ENCODE data around the gene FANCD2OS. TPM values are rescaled to one million over a fixed set of nuclear protein-coding genes. Genes with fewer than 3 reads are reported as not detected.
A peak's percentile ranks its signal among the peaks of the same experiment; 100 is the strongest.

The FANCD2OS gene
- total RNA-seq, 1 experiment from 2014 or later: not detected

DNA sequence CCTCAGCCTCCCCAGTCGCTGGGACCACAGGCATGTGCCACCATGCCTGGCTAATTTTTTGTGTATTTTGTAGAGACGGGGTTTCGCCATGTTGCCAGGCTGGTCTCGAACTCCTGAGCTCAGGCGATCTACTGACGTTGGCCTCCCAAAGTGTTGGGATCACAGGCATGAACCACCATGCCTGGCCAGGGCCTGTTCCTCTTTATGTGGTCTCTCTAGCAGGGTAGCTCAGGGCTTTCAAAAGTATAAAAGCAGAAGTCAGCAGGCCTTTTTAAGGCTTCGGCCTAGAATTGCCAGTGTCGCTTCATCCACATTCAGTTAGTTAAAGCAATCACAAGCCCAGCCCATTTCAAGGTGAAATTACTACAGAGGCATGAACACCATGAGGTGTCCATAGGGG lies 41.2 kb upstream of the FANCD2OS start:
- intact Hi-C loops (cut with micrococcal nuclease): no loop called here
- POLR2A ChIA-PET (ENCODE audit: unreplicated experiment): no interaction called here
- no peak for TF ChIP-seq EZH2 (IDR thresholded peaks at IDR 0.05; ENCODE audit: low read length, unreplicated experiment)
- TF ChIP-seq CTCF (conservative IDR thresholded peaks at IDR 0.05; ENCODE audit: low read depth, low read length): no peak
- no peak for TF ChIP-seq EZH2phosphoT487 (IDR thresholded peaks at IDR 0.05; ENCODE audit: borderline replicate concordance, low read length)

DNA sequence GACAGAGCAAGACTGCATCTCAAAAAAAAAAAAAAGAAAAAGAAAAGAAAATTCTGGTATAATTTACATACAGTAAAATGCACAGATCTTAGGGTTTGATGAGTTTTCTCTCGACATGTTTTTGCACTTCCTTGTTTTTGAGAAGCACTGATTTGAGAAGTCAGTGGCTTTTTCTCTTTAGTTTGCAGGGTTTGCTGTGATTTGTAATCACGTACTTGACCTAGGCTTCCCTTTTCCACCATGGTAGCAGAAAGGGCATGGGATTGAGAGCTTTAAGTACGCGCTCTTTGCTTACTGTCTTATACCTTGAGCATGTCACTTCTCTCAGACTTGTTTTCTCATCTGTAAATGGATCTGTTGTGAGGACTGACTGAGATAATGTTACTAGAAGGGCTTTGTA lies 37.6 kb upstream of the FANCD2OS start:
- H3F3A ChIP-seq (ENCODE audit: low read length, unreplicated experiment): no peaks in the 10 kb centered on the region
- ATAC-seq: no peak
- BruUV-seq (replicated peaks): no TSS peak
- DNase-seq: no peak
- H3K4me2 ChIP-seq (ENCODE audit: low read length): peak overlapping the region; percentile 52
- no peak overlapping the region for H3K9ac ChIP-seq (ENCODE audit: low read length)
- ChIA-PET CTCF (no interaction called here), POLR2A (ENCODE audit: unreplicated experiment) (no interaction called here)
- no peak overlapping the region for H3K4me3 ChIP-seq (ENCODE audit: low read length)
- H4K20me1 ChIP-seq (ENCODE audit: low read length): peaks cover 20% of the 10 kb centered on the region
- peaks cover 10% of the 10 kb centered on the region; the same call in 1 of the 2 replicates for H3K4me1 ChIP-seq (ENCODE audit: insufficient read depth, low read length)
- intact Hi-C loops (cut with micrococcal nuclease): no loop called here
- H3K36me3 ChIP-seq (ENCODE audit: low read depth, low read length): peaks cover 12% of the 10 kb centered on the region
- H3K9me2 ChIP-seq (replicated peaks; ENCODE audit: low read length): no peaks in the 10 kb centered on the region
- no peaks in the 10 kb centered on the region for H3K27me3 ChIP-seq (ENCODE audit: low read length)
- no peak for TF ChIP-seq EZH2 (IDR thresholded peaks at IDR 0.05; ENCODE audit: low read length, unreplicated experiment)
- TF ChIP-seq EZH2phosphoT487 (IDR thresholded peaks at IDR 0.05; ENCODE audit: borderline replicate concordance, low read length): no peak
- no peak for TF ChIP-seq CTCF (conservative IDR thresholded peaks at IDR 0.05; ENCODE audit: low read depth, low read length)
- H3K27ac ChIP-seq (ENCODE audit: low read length): no peak overlapping the region
- H2AFZ ChIP-seq (ENCODE audit: low read length): no peak overlapping the region
- H3K9me3 ChIP-seq (ENCODE audit: low read length): no peaks in the 10 kb centered on the region
- H3K79me2 ChIP-seq (ENCODE audit: low read length): peaks cover 63% of the 10 kb centered on the region

More for the DNA sequence above, 41.2 kb upstream of the FANCD2OS start:
- no TSS peak for BruUV-seq (replicated peaks)
- H3K36me3 ChIP-seq (ENCODE audit: low read depth, low read length): peaks cover 24% of the 10 kb centered on the region
- no peak overlapping the region for H3K4me3 ChIP-seq (ENCODE audit: low read length)
- H3K27ac ChIP-seq (ENCODE audit: low read length): no peak overlapping the region
- H3K9ac ChIP-seq (ENCODE audit: low read length): no peak overlapping the region
- peaks cover 12% of the 10 kb centered on the region for H4K20me1 ChIP-seq (ENCODE audit: low read length)
- H3K9me3 ChIP-seq (ENCODE audit: low read length): no peaks in the 10 kb centered on the region
- H3K79me2 ChIP-seq (ENCODE audit: low read length): peaks cover 39% of the 10 kb centered on the region
- CTCF ChIA-PET: no interaction called here
- H2AFZ ChIP-seq (ENCODE audit: low read length): no peak overlapping the region
- H3K27me3 ChIP-seq (ENCODE audit: low read length): no peaks in the 10 kb centered on the region
- no peaks in the 10 kb centered on the region for H3F3A ChIP-seq (ENCODE audit: low read length, unreplicated experiment)
- DNase-seq: no peak
- no peaks in the 10 kb centered on the region for H3K4me1 ChIP-seq (ENCODE audit: insufficient read depth, low read length)
- H3K9me2 ChIP-seq (replicated peaks; ENCODE audit: low read length): no peaks in the 10 kb centered on the region
- no peak for ATAC-seq
- no peak overlapping the region for H3K4me2 ChIP-seq (ENCODE audit: low read length)

GRCh38 chr3:10142707-10143560 lies 34.9 kb upstream of the FANCD2OS start:
- peak overlapping the region; percentile 97 for H3K4me3 ChIP-seq (ENCODE audit: low read length)
- ChIA-PET POLR2A (ENCODE audit: unreplicated experiment) (interaction anchor here (0.6 kb wide), 1 partner anchor 8 kb away, joined by 6 read pairs; no protein-coding TSS in a partner anchor), CTCF (no interaction called here)
- H3K4me1 ChIP-seq (ENCODE audit: insufficient read depth, low read length): peaks cover 10% of the 10 kb centered on the region; the same call in 1 of the 2 replicates
- peak overlapping the region; percentile 84 for H3K9ac ChIP-seq (ENCODE audit: low read length)
- H3K36me3 ChIP-seq (ENCODE audit: low read depth, low read length): peaks cover 2% of the 10 kb centered on the region; the same call in 1 of the 2 replicates
- H3K79me2 ChIP-seq (ENCODE audit: low read length): peaks cover 61% of the 10 kb centered on the region
- no peaks in the 10 kb centered on the region for H3F3A ChIP-seq (ENCODE audit: low read length, unreplicated experiment)
- TF ChIP-seq EZH2 (IDR thresholded peaks at IDR 0.05; ENCODE audit: low read length, unreplicated experiment) (no peak), EZH2phosphoT487 (IDR thresholded peaks at IDR 0.05; ENCODE audit: borderline replicate concordance, low read length) (no peak), CTCF (conservative IDR thresholded peaks at IDR 0.05; ENCODE audit: low read depth, low read length) (no peak)
- no peaks in the 10 kb centered on the region for H3K27me3 ChIP-seq (ENCODE audit: low read length)
- H3K4me2 ChIP-seq (ENCODE audit: low read length): peak overlapping the region; percentile 100
- ATAC-seq: peak; percentile 14
- H4K20me1 ChIP-seq (ENCODE audit: low read length): peaks cover 20% of the 10 kb centered on the region
- DNase-seq: peak; percentile 48
- BruUV-seq (replicated peaks): TSS peak; percentile 40
- no peaks in the 10 kb centered on the region for H3K9me2 ChIP-seq (replicated peaks; ENCODE audit: low read length)
- intact Hi-C loops (cut with micrococcal nuclease): loop anchor here (5.0 kb wide), 1 partner anchor 64 kb away; no protein-coding TSS in a partner anchor
- peak overlapping the region; percentile 63 for H3K27ac ChIP-seq (ENCODE audit: low read length)
- peak overlapping the region; percentile 41; the same call in 1 of the 2 replicates for H2AFZ ChIP-seq (ENCODE audit: low read length)
- H3K9me3 ChIP-seq (ENCODE audit: low read length): no peaks in the 10 kb centered on the region

All from PC-3 (cell line).